HepG2 (cell line): ENCODE results near the gene CD3G. TPM values are rescaled to one million over a fixed set of nuclear protein-coding genes. Genes with fewer than 3 reads are reported as not detected.
"Not testable (repeated sequence)": the region's sequence is repeated elsewhere in the genome, so short reads cannot be mapped to it uniquely, and the experiment has no call there.

ENCODE experiments used
- ATAC-seq: fragments of 200-7000 bp; cut with Tn5 transposase; 3 replicates; pipeline ENCODE4 v1.9.1; 2020; ENCODE audit warnings: mild to moderate bottlenecking, moderate library complexity
- BruUV-seq: library from RNA; stranded (reverse); fragments of 400-500 nt; replicated peaks from 2 replicates; lab custom pipeline; 2021; lab: Mats Ljungman, UMichigan
- CTCF ChIA-PET: fragments of 300-600 bp; formaldehyde crosslinking; extraction: SDS; loops from one replicate; lab custom pipeline; 2021; ENCODE audit warnings: low total read pairs, inconsistent platforms, low intra/inter-chr PET ratio; lab: Yijun Ruan, JAX
- POLR2A ChIA-PET: fragments of 350-600 bp; sonication (Branson Sonifier 250); formaldehyde crosslinking; loops from one replicate; lab custom pipeline; 2020; ENCODE audit warnings: antibody characterized with exemption, inconsistent platforms; lab: Yijun Ruan, JAX
- DNase-seq: peaks from one replicate; pipeline ENCODE4 v3.0.0-alpha.2; 2015; ENCODE audit warnings: low spot score
- FAIRE-seq: peaks from 3 replicates; lab custom pipeline; 2011; peaks lifted over from hg19 to GRCh38; lab: Jason Lieb, UNC
- H2AFZ ChIP-seq: one replicate; pipeline ENCODE4 v1.6.1; 2011; ENCODE audit warnings: low read length, inconsistent platforms
- H3K27ac ChIP-seq: fragments of 300-600 bp; 3 replicates; pipeline ENCODE4 v1.8.0; 2011; ENCODE audit warnings: mixed run types, mild to moderate bottlenecking, mixed read lengths, low read length, inconsistent platforms; ENCODE audit not compliant: insufficient read depth; ENCODE audit errors: extremely low read length
- H3K27me3 ChIP-seq, 2 experiments: fragments of 200-600 bp in 1 of 2; 2 replicates in 1 of 2; 3 replicates in 1 of 2; pipeline versions ENCODE4 v1.6.0 to v1.8.0; 2011; ENCODE audit warnings: low read length in 2 of 2, mild to moderate bottlenecking in 2 of 2, moderate library complexity in 2 of 2, inconsistent platforms in 1 of 2; ENCODE audit not compliant: insufficient read depth in 2 of 2, control insufficient read depth in 1 of 2
- H3K36me3 ChIP-seq, 2 experiments: fragments of 200-600 bp in 1 of 2; replicated peaks in 1 of 2; 2 replicates in 1 of 2; 3 replicates in 1 of 2; pipeline versions ENCODE4 v1.5.1 to v1.8.0; 2011; ENCODE audit warnings: low read length in 2 of 2, inconsistent platforms in 1 of 2; ENCODE audit not compliant: insufficient read depth in 2 of 2, control insufficient read depth in 1 of 2
- H3K4me1 ChIP-seq: 2 replicates; pipeline ENCODE4 v1.5.1; 2012; ENCODE audit warnings: low read length, inconsistent platforms; ENCODE audit not compliant: insufficient read depth
- H3K4me2 ChIP-seq: 2 replicates; pipeline ENCODE4 v1.6.0; 2011; ENCODE audit warnings: low read depth, low read length, inconsistent platforms
- H3K4me3 ChIP-seq, 3 experiments: fragments of 200-600 bp in 1 of 3; sonication (generic), shearing (Covaris generic) in 1 of 3; replicated peaks in 1 of 3; 2 replicates each; pipeline ENCODE4 v1.5.1; 2011 to 2016; ENCODE audit warnings: low read length in 3 of 3, inconsistent platforms in 2 of 3, low read depth in 2 of 3, mild to moderate bottlenecking in 2 of 3, control low read depth in 1 of 3, mixed read lengths in 1 of 3; ENCODE audit not compliant: insufficient read depth in 1 of 3
- H3K79me2 ChIP-seq: one replicate; pipeline ENCODE4 v1.6.1; 2011; ENCODE audit warnings: low read length, inconsistent platforms; ENCODE audit not compliant: insufficient read depth
- H3K9ac ChIP-seq: 2 replicates; pipeline ENCODE4 v1.6.0; 2011; ENCODE audit warnings: mild to moderate bottlenecking, low read depth, low read length, inconsistent platforms; ENCODE audit not compliant: insufficient read depth
- H3K9me3 ChIP-seq: 2 replicates; pipeline ENCODE4 v1.5.1; 2012; ENCODE audit warnings: mild to moderate bottlenecking, low read length
- H4K20me1 ChIP-seq: 2 replicates; pipeline ENCODE4 v1.6.0; 2011; ENCODE audit warnings: inconsistent platforms, mild to moderate bottlenecking, low read length, moderate library complexity; ENCODE audit not compliant: insufficient read depth
- FOXJ3 ChIP-seq: sonication (generic); formaldehyde crosslinking; IDR thresholded peaks from 2 replicates; pipeline ENCODE4 v1.4.0; 2020; ENCODE audit warnings: missing genetic modification reagents, mild to moderate bottlenecking, borderline replicate concordance
- KLF11 ChIP-seq: IDR thresholded peaks from 2 replicates; pipeline ENCODE4 v1.6.1; 2016; ENCODE audit warnings: missing compliant biosample characterization
- MIXL1 ChIP-seq: IDR thresholded peaks from 2 replicates; pipeline ENCODE4 v1.6.1; 2016
- ZMAT5 ChIP-seq: sonication (generic); formaldehyde crosslinking; IDR thresholded peaks from 2 replicates; pipeline ENCODE4 v1.5.0; 2020; ENCODE audit warnings: mild to moderate bottlenecking, low read depth, missing genetic modification reagents, borderline replicate concordance
- WGBS: methylation state at CpG from one replicate; pipeline ENCODE4 v1.1.6; 2017; ENCODE audit warnings: low lambda C conversion rate; 5-methylcytosine and 5-hydroxymethylcytosine counted together
- in situ Hi-C: cut with HindIII; loops from 2 replicates; pipeline ENCODE4 v1.10.0; 2017; ENCODE audit warnings: low pct_unique_long_range_greater_than_20kb; ENCODE audit not compliant: extremely low pct_ligation_motif_present
- intact Hi-C: fragments of 100-400 bp; cut with micrococcal nuclease; formaldehyde crosslinking; loops from one replicate; pipeline ENCODE4 v1.10.0; 2022; ENCODE audit not compliant: unreplicated experiment
- polyA plus RNA-seq, 8 experiments: library from polyadenylated mRNA; depleted of rRNA in 3 of 8; stranded (reverse) in 7 of 8; unstranded in 1 of 8; fragments of >200 nt; fragmentation: Illumina TruSeq in 4 of 8; extraction: Trizol in 4 of 8; gene quantifications; 2 replicates each; pipeline versions ENCODE4 v1.2.1 to v1.2.3, GENCODE V29; 2011 to 2016; ENCODE audit warnings: low read depth in 4 of 8, missing spikeins in 1 of 8, mixed read lengths in 1 of 8; ENCODE audit not compliant: insufficient read depth in 1 of 8
- total RNA-seq, 5 experiments: library from RNA; depleted of rRNA; stranded (reverse); fragments of >200 nt; fragmentation: Illumina TruSeq; extraction: Trizol; gene quantifications; 2 replicates each; pipeline ENCODE4 v1.2.3, GENCODE V29; 2016; ENCODE audit warnings: low read depth in 1 of 5

Gene CD3G
- total and polyA plus RNA-seq, 2 of the 13 experiments (the other 11 are each of a cell fraction or from before 2014, with no cell fraction given): not detected

GRCh38 chr11:118306556-118306955, 37.6 kb upstream of the CD3G start:
- H3K4me2 ChIP-seq: no peak overlapping the region
- no peaks in the 10 kb centered on the region for H3K36me3 ChIP-seq
- H3K4me3 ChIP-seq: no peak overlapping the region
- H4K20me1 ChIP-seq: no peaks in the 10 kb centered on the region
- intact Hi-C loops (no loop called here), in situ Hi-C loops (no loop called here)
- TF ChIP-seq KLF11 (CRISPR knock-in tag) (no peak), MIXL1 (no peak), ZMAT5 (CRISPR knock-in tag) (no peak), FOXJ3 (CRISPR knock-in tag) (no peak)
- FAIRE-seq: no peak
- no peaks in the 10 kb centered on the region for H3K9me3 ChIP-seq
- ChIA-PET CTCF (no interaction called here), POLR2A (no interaction called here)
- ATAC-seq: no peak
- H2AFZ ChIP-seq: no peak overlapping the region
- H3K79me2 ChIP-seq: no peaks in the 10 kb centered on the region
- H3K27me3 ChIP-seq: peaks cover 0 to 34% of the 10 kb centered on the region in 2 experiments; a peak in 4 of 5 replicates
- no TSS peak for BruUV-seq
- no peak overlapping the region for H3K9ac ChIP-seq
- H3K4me1 ChIP-seq: no peaks in the 10 kb centered on the region
- 0% methylated on average over 2 of the region's 2 CpGs for WGBS
- no peak for DNase-seq
- H3K27ac ChIP-seq: no peak overlapping the region

GRCh38 chr11:118308995-118309528, 35.1 kb upstream of the CD3G start:
- BruUV-seq, CTCF ChIA-PET, intact Hi-C loops, POLR2A ChIA-PET, H3K4me2 ChIP-seq, H3K27ac ChIP-seq, H3K4me3 ChIP-seq, H3K9me3 ChIP-seq, H3K9ac ChIP-seq, H2AFZ ChIP-seq, ATAC-seq, DNase-seq, H3K36me3 ChIP-seq, H3K4me1 ChIP-seq, in situ Hi-C loops, H4K20me1 ChIP-seq, FAIRE-seq, H3K79me2 ChIP-seq: not testable (repeated sequence)
- H3K27me3 ChIP-seq: peaks cover 2 to 42% of the 10 kb centered on the region in 2 experiments; a peak in 4 of 5 replicates
- 22% methylated on average over 5 of the region's 5 CpGs for WGBS
